ENCODE data around the gene IPO9. TPM values are rescaled to one million over a fixed set of nuclear protein-coding genes. Genes with fewer than 3 reads are reported as not detected.

The IPO9 gene
- total RNA-seq, 2 donors from 2014 or later, result 108 to 133 TPM

DNA sequence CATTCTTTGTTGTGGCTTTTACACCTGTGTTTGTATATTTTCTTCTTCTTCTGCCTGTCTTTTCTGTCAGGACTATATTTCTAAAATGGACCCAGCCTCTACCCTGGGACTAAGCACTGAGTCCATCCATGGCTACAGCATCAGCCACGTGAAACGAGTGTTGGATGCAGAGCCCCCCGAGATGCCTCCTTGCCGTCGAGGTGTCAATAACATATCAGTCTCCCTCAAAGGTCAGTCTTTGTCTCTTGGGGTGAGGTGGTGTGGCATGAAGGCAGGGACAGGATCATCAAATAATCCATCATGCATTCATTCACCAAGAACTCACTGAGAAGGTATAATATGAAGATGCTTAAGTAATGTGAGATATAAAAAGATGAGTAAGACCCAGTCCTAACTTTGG is 19.1 kb upstream of the IPO9 start:
- H3K9ac ChIP-seq (ENCODE audit: extremely low read depth, low read length, poor library complexity, severe bottlenecking), result no peak overlapping the region
- no peak overlapping the region for H3K4me3 ChIP-seq (ENCODE audit: low read length)
- H3K9me3 ChIP-seq (ENCODE audit: control insufficient read depth, low read length), result no peaks in the 10 kb centered on the region
- no peak overlapping the region for H3K27ac Mint-ChIP-seq
- no peak for DNase-seq
- H3K36me3 ChIP-seq (ENCODE audit: control insufficient read depth, insufficient read depth, low read length), result peaks cover 49% of the 10 kb centered on the region
- WGBS, 2 experiments (ENCODE audit: insufficient coverage in 1 of 2, insufficient read length in 1 of 2), result 95% methylated on average over 5 of the region's 5 CpGs; no CpG with 5 or more reads in 1 of the 2 experiments
- no peaks in the 10 kb centered on the region for H3K9me3 Mint-ChIP-seq
- H3K4me1 ChIP-seq (ENCODE audit: control insufficient read depth, insufficient read depth, low read length), result no peaks in the 10 kb centered on the region
- no peaks in the 10 kb centered on the region for H3K4me1 Mint-ChIP-seq
- no peaks in the 10 kb centered on the region for H3K27me3 ChIP-seq (ENCODE audit: control insufficient read depth, insufficient read depth, low read length, poor library complexity, severe bottlenecking)
- H3K27me3 Mint-ChIP-seq (ENCODE audit: insufficient read depth), result no peaks in the 10 kb centered on the region
- H3K4me3 Mint-ChIP-seq, result no peak overlapping the region
- H3K36me3 Mint-ChIP-seq (ENCODE audit: low read depth), result peaks cover 67% of the 10 kb centered on the region
- TF ChIP-seq, protein P1, sequence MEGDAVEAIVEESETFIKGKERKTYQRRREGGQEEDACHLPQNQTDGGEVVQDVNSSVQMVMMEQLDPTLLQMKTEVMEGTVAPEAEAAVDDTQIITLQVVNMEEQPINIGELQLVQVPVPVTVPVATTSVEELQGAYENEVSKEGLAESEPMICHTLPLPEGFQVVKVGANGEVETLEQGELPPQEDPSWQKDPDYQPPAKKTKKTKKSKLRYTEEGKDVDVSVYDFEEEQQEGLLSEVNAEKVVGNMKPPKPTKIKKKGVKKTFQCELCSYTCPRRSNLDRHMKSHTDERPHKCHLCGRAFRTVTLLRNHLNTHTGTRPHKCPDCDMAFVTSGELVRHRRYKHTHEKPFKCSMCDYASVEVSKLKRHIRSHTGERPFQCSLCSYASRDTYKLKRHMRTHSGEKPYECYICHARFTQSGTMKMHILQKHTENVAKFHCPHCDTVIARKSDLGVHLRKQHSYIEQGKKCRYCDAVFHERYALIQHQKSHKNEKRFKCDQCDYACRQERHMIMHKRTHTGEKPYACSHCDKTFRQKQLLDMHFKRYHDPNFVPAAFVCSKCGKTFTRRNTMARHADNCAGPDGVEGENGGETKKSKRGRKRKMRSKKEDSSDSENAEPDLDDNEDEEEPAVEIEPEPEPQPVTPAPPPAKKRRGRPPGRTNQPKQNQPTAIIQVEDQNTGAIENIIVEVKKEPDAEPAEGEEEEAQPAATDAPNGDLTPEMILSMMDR (conservative IDR thresholded peaks at IDR 0.05), result no peak
- H3K27ac ChIP-seq (ENCODE audit: low read depth, low read length), result no peak overlapping the region

DNA sequence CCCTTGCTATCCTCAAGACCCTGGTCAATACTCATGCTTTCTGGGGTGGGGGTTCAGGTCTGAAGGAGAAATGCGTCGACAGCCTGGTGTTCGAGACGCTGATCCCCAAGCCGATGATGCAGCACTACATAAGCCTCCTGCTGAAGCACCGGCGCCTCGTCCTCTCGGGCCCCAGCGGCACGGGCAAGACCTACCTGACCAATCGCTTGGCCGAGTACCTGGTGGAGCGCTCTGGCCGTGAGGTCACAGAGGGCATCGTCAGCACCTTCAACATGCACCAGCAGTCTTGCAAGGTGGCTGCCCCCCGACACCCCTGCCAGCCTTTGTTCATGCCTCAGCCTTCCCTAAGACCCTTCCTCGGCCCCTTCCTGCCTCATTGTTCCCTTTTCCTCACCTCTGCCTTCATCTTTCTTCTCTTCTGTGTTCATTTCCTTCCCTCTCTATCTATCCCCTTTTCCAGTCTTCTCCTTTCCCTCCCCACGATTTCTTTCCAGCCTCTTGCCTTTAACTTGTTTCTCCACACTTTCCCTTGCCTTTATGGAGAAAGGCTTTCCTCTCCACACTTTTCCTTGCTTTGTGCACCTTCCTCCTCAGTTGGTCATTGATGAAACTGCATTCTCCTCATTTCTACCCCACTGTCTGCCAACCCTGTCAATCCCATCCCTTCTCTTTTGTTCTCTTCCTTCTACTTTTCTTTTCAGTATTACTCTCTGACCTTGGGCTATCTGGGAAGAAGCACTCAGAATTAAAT is 18.3 kb upstream of the IPO9 start:
- H3K9me3 ChIP-seq (ENCODE audit: control insufficient read depth, low read length), result no peaks in the 10 kb centered on the region
- no peaks in the 10 kb centered on the region for H3K9me3 Mint-ChIP-seq
- no peak overlapping the region for H3K9ac ChIP-seq (ENCODE audit: extremely low read depth, low read length, poor library complexity, severe bottlenecking)
- no peak for DNase-seq
- H3K4me1 ChIP-seq (ENCODE audit: control insufficient read depth, insufficient read depth, low read length), result no peaks in the 10 kb centered on the region
- H3K27me3 Mint-ChIP-seq (ENCODE audit: insufficient read depth), result no peaks in the 10 kb centered on the region
- H3K36me3 Mint-ChIP-seq (ENCODE audit: low read depth), result peaks cover 71% of the 10 kb centered on the region
- H3K4me3 ChIP-seq (ENCODE audit: low read length), result no peak overlapping the region
- H3K36me3 ChIP-seq (ENCODE audit: control insufficient read depth, insufficient read depth, low read length), result peaks cover 53% of the 10 kb centered on the region
- no peak overlapping the region for H3K27ac Mint-ChIP-seq
- TF ChIP-seq, protein P1 (conservative IDR thresholded peaks at IDR 0.05), result no peak
- no peak overlapping the region for H3K4me3 Mint-ChIP-seq
- H3K27me3 ChIP-seq (ENCODE audit: control insufficient read depth, insufficient read depth, low read length, poor library complexity, severe bottlenecking), result no peaks in the 10 kb centered on the region
- no peaks in the 10 kb centered on the region for H3K4me1 Mint-ChIP-seq
- no peak overlapping the region for H3K27ac ChIP-seq (ENCODE audit: low read depth, low read length)
- 95% methylated on average over 18 to 19 of the region's 19 CpGs for WGBS, 2 experiments (ENCODE audit: insufficient coverage in 1 of 2, insufficient read length in 1 of 2)

DNA sequence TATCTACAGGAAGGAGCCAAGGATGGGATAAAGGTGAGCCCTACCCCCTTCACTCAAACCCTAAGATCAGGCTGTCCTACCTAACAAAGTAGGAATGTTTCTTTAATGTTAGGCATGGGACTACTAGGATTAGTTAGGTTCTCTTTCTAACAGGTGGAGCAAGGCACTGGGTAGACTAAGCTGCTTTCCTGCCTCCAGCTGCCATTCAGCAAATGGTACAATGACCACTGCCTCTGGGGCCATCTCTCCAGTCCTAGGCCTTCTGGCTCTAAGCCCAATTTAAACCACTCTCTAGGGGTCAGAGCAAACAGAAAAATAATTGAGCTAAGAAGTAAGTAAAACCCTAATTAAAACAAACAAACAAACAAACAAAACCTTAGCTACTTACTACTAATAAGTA is 15.7 kb upstream of the IPO9 start:
- H3K4me1 Mint-ChIP-seq, result no peaks in the 10 kb centered on the region
- H3K27me3 Mint-ChIP-seq (ENCODE audit: insufficient read depth), result no peaks in the 10 kb centered on the region
- DNase-seq, result no peak
- TF ChIP-seq, protein P1 (conservative IDR thresholded peaks at IDR 0.05), result no peak
- Histone ChIP-seq H3K9ac (ENCODE audit: extremely low read depth, low read length, poor library complexity, severe bottlenecking) (no peak overlapping the region), H3K4me1 (ENCODE audit: control insufficient read depth, insufficient read depth, low read length) (no peaks in the 10 kb centered on the region), H3K9me3 (ENCODE audit: control insufficient read depth, low read length) (no peaks in the 10 kb centered on the region), H3K27me3 (ENCODE audit: control insufficient read depth, insufficient read depth, low read length, poor library complexity, severe bottlenecking) (no peaks in the 10 kb centered on the region), H3K36me3 (ENCODE audit: control insufficient read depth, insufficient read depth, low read length) (peaks cover 59% of the 10 kb centered on the region), H3K4me3 (ENCODE audit: low read length) (no peak overlapping the region), H3K27ac (ENCODE audit: low read depth, low read length) (no peak overlapping the region)
- H3K36me3 Mint-ChIP-seq (ENCODE audit: low read depth), result peaks cover 69% of the 10 kb centered on the region
- H3K9me3 Mint-ChIP-seq, result no peaks in the 10 kb centered on the region
- no peak overlapping the region for H3K4me3 Mint-ChIP-seq
- H3K27ac Mint-ChIP-seq, result no peak overlapping the region
